Measurements from ENCODE around the gene MRGPRG.
A peak's percentile ranks its signal among the peaks of the same experiment; 100 is the strongest.

Gene MRGPRG

GRCh38 chr11:3225826-3226750 is 7.5 kb upstream of the MRGPRG start:
- DNase-seq, result no peak

- DNase-seq, result no peak
These were observed 6.6 kb upstream of the MRGPRG start for GRCh38 chr11:3225159-3225758.

GRCh38 chr11:3224401-3225057 is 5.9 kb upstream of the MRGPRG start:
- no peak for DNase-seq

- DNase-seq, result no peak
These were observed 5.3 kb upstream of the MRGPRG start for GRCh38 chr11:3223932-3224381.

GRCh38 chr11:3222941-3223915 is 4.6 kb upstream of the MRGPRG start:
- DNase-seq, result no peak

GRCh38 chr11:3222003-3222855 is 3.6 kb upstream of the MRGPRG start:
- no peak for DNase-seq

- no peak for DNase-seq
These were observed 2.9 kb upstream of the MRGPRG start for GRCh38 chr11:3221408-3222002.

GRCh38 chr11:3220521-3221407 is 2.2 kb upstream of the MRGPRG start:
- DNase-seq, result no peak

GRCh38 chr11:3220101-3220500 is 1.5 kb upstream of the MRGPRG start:
- peak; percentile 13 for DNase-seq

GRCh38 chr11:3219281-3219892 is 774 bp upstream of the MRGPRG start:
- peak; percentile 12 for DNase-seq

- DNase-seq, result peak; percentile 25
These were observed 663 bp downstream of the MRGPRG start for GRCh38 chr11:3217818-3218482.

GRCh38 chr11:3216027-3216525 is 2.5 kb downstream of the MRGPRG start:
- peak; percentile 11 for DNase-seq

GRCh38 chr11:3215346-3216026 is 3.1 kb downstream of the MRGPRG start:
- peak; percentile 18 for DNase-seq

- DNase-seq, result no peak
These were observed 4.3 kb downstream of the MRGPRG start for GRCh38 chr11:3214420-3214699.

GRCh38 chr11:3213659-3214419 is 4.8 kb downstream of the MRGPRG start:
- no peak for DNase-seq

- DNase-seq, result no peak
These were observed 10.3 kb downstream of the MRGPRG start for GRCh38 chr11:3208272-3208671.

GRCh38 chr11:3207526-3208189 is 11.0 kb downstream of the MRGPRG start:
- no peak for DNase-seq
